ENCODE data around the gene ERG.

Gene ERG

GRCh38 chr21:38498057-38498833 lies at the start of gene ERG:
TSS of gene ERG (minus strand) at chr21:38498477. CDS start at chr21:38498380, 97 bp downstream.
- DNase-seq (ENCODE audit: low spot score): no peak

DNA sequence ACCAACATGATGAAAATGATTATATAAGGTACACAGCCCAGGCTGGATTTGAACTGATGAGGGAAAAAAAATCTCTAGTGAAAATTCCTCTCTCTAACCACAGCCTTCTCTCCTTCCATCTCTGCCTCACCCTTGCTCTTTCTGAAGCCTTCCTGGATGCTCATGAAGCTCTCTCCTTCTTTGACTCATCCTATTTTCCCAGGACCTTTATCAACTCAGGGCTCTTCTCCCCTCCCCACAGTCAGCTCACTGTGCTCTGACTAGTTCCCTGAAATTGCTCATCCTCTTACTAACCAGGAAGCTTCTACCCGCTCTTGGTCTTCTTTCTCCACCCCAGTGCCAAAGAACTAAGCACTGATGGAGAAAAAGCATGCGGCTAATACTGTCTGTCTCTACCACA lies 46.4 kb upstream of the ERG start:
- no peak for DNase-seq (ENCODE audit: low spot score)

DNA sequence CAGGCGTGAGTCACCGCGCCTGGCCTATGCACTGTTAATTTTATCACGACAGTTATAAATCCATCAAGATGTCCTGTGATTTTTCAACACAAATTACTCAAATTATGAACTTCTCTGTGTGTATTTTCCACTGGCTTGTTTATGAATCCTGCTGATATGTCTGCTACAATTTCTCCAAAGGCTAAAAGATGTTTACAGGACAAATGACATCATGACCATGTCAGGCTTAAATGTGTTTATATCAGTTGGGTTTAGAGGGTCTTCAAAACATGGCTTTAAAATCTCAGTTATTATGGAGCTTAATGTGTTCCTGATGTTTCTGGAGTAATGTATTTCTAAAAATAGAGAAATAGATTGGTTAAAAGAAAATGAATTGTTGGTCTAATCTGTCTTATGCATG lies 44.0 kb upstream of the ERG start:
- no peak for DNase-seq (ENCODE audit: low spot score)

GRCh38 chr21:38538353-38538752 lies 40.1 kb upstream of the ERG start:
- no peak for DNase-seq (ENCODE audit: low spot score)

DNA sequence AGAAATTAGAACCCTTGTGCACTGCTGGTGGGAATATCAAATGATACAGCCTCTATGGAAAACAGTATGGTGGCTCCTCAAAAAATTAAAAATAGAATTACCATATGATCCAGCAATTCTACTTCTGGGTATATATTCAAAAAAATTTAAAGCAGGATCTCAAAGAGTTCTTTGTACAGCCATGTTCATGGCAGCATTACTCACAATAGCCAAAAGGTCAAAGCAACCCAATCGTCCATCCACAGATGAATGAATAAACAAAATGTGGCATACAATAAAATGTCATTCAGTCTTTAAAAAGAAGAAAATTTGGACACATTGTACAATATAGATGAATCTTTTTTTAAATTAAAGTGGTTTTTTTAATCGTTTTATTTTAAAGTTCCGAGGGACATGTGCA lies 36.3 kb upstream of the ERG start:
- DNase-seq (ENCODE audit: low spot score): no peak

DNA sequence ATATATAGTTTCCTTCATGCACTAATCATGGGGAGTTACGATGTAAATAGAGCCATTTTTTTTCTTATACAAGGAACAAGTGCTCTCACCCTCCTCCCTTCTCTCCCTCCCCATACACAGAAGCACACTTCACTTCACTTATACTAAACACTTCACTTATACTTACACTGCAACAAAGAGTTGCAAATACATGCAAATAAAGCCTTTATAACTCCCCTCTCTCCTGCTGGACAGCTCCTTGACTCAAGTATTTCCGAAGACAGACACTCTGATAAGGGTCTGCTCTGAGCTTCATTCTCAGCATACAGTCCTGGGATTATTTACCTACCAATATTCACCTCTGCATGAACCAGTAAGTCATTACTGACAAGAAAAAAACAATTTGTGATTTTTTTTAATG lies 35.6 kb upstream of the ERG start:
- DNase-seq (ENCODE audit: low spot score): no peak

DNA sequence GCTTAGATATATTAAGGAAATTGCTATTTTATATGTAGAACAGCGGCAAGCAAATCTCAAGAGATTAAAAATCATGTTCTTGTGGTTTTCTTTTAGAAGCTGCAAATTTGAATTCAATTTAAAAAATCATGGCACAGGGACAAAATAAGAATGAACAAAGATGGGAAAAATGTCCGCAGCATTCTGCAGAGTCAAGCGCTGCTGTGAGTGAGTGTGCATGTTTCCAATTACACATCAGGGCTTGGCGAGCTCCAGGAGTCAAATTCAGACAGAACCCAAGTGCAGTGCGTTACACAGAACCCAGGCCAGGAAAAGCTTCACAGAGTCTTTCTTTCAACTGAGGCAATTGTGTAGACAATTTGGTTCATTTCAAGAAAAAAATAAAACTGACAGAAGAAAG lies 33.3 kb upstream of the ERG start:
- no peak for DNase-seq (ENCODE audit: low spot score)

GRCh38 chr21:38531039-38531541 lies 32.8 kb upstream of the ERG start:
- no peak for DNase-seq (ENCODE audit: low spot score)

DNA sequence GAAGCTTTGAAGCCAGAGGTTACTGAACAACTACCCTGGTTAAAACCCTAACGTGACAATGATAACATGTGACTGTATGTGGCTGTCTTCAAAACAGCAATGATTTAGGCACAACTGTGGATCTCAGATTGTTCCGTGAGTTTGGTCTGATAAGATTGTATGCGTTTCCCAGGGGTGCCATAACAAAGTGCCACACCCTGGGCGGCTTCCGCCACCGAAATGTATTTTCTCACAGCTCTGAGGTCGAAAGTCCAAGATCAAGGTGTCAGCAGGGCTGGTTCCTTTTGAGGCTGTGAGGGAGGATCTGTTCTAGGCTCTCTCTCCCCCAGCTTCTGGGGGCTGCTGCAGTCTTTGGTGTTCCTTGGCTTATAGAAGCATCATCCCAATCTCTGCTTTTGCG lies 29.5 kb upstream of the ERG start:
- no peak for DNase-seq (ENCODE audit: low spot score)

- no peak for DNase-seq (ENCODE audit: low spot score)
Observed at GRCh38 chr21:38525454-38525853, 27.2 kb upstream of the ERG start.

DNA sequence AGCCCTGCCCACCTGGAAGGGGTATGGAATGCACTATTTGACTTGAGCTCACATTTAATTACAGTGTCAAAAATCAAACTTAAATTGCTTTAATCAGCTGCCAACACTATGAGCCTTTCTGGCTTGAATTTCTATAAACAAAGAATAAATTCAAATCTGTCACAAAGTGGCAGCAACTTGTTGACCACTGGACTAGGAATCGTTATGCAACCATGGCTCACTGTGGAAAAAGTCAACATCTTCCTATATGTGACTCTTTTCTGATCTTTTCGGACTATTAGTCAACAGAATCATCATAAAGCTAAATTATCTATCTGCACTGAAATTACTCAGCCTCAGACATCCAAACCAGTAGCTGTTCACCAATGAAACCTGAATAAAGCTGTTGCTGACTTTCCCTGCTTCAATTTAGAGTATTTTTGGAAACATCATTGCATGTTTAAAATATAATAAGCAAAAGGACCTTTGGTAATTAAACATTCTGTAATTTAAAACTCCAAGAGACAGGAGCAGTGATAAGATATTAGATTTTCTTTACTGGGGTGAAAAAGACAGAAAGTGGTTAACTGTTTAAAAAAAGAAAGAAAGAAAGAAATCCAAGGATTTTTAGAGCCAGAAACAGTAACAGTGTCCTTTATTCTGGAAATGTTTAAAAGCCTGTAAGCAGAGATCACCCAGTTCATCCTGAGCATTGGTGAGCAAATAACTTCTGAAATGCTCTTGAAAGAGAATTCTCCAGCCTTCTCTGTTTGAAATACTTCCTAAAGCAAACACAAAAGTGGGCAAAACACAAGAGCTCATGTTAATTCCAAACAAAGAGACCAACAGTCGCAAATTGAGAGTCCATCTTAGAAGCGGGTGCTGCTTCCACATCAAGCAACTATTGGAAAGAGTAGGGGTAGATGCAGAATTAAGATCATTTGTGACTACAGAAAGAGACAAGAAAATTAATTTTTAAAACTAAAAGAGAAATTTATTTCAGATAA lies 26.2 kb upstream of the ERG start:
- DNase-seq (ENCODE audit: low spot score): no peak

GRCh38 chr21:38520511-38520910 lies 22.2 kb upstream of the ERG start:
- DNase-seq (ENCODE audit: low spot score): no peak

GRCh38 chr21:38511662-38512243 lies 13.5 kb upstream of the ERG start:
- DNase-seq (ENCODE audit: low spot score): no peak

- no peak for DNase-seq (ENCODE audit: low spot score)
Observed at GRCh38 chr21:38511198-38511597, 12.9 kb upstream of the ERG start.

DNA sequence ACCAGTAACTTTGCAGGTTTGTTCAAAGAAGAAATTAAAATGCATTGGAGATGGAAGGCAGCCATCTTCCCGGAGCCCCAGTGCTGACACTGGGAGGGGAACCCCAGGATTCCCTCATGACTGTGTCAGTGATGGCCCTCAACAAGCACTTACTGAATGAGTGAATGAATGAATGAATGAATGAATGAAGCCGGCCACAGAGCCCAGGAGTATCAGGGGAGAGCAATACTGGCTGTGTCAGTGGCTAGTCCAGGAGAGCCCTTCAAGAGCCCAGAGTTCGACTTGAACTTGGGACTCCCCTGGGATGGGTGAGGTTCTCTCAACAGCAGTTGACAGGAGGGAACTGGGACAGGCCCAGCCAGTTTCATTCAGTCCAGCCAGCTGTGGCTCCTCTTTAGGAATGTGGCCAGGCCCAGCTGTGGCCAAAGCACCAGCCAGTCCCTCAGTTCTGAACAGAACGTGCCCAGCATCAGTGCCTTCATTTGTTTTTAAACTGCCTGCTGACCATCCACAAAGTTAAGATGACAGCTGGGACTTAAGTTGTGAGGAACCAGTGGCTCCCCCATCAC lies 9.2 kb upstream of the ERG start:
- DNase-seq (ENCODE audit: low spot score): no peak

DNA sequence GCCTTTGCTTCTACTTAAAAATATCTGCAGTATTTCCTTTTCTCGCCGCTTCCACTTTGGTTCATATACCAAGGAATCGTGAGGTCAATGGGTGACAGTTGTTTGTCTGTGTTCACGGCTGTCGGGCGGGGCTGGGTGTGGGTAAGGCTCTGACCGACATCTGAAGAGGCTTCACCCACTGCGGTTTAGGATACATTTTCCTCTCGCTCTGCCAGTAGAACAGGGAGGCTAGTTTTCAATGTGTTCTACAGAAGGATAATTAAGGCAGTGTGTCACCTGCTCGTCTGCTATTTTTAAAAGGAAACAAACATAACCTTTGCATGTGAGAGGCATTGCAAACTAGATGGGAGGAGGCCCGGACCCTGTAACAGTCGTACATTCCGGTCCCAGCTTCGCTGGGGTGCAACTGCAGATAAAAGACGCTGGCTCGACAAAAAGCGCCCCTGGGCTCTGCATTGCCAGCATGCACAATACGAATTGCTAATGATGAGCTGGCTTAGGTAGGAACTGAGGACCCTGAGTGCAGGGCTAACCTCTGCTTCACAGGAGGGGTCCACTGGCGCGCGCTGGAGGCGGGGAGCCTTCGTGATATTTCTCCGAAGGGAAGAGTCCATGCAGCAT lies 8.5 kb upstream of the ERG start:
- DNase-seq (ENCODE audit: low spot score): no peak

- peak; percentile 38 for DNase-seq (ENCODE audit: low spot score)
Observed at GRCh38 chr21:38505654-38506523, 7.6 kb upstream of the ERG start.

DNA sequence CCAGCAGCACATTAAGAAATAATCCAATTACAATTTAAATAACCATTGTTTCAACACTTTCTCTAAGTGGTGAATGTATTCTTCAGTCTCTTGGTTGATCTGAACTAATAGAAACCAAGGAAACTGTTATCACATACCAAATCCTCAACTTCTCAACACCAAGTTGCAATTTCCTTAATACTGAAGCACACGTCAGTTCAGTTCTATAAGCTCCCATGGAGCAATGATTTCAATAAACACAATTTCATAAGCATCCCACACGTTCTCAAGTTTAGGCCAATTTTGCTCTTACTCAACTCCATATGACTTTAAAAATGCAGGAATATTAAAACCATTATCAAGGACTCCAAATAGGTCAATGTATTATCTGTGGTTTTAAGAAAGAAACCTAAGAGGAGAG lies 5.8 kb upstream of the ERG start:
- no peak for DNase-seq (ENCODE audit: low spot score)

GRCh38 chr21:38503583-38503982 lies 5.3 kb upstream of the ERG start:
- DNase-seq (ENCODE audit: low spot score): no peak

GRCh38 chr21:38500073-38500472 lies 1.8 kb upstream of the ERG start:
- no peak for DNase-seq (ENCODE audit: low spot score)

GRCh38 chr21:38499296-38499695 lies 1.0 kb upstream of the ERG start:
- DNase-seq (ENCODE audit: low spot score): no peak

All from globus pallidus (tissue), 1 donor.